ENCODE data around the gene ABCA3. TPM values are rescaled to one million over a fixed set of nuclear protein-coding genes. Genes with fewer than 3 reads are reported as not detected.

Gene ABCA3
- total RNA-seq, 6 donors from 2014 or later = 337 to 619 (median 455) TPM

- Histone ChIP-seq H3K27me3 (no peaks in the 10 kb centered on the region), H3K4me3 (no peak overlapping the region), H3K36me3 (no peaks in the 10 kb centered on the region), H3K4me1 (peaks cover 5 to 19% (median 14%) of the 10 kb centered on the region in 4 donors), H3K27ac (peak overlapping the region in 3 of 4 donors; percentile 31 to 85 (median 37)), H3K9me3 (no peaks in the 10 kb centered on the region)
- WGBS, 2 donors = 78 to 81% methylated on average over 17 of the region's 17 CpGs
- TF ChIP-seq, protein P1, sequence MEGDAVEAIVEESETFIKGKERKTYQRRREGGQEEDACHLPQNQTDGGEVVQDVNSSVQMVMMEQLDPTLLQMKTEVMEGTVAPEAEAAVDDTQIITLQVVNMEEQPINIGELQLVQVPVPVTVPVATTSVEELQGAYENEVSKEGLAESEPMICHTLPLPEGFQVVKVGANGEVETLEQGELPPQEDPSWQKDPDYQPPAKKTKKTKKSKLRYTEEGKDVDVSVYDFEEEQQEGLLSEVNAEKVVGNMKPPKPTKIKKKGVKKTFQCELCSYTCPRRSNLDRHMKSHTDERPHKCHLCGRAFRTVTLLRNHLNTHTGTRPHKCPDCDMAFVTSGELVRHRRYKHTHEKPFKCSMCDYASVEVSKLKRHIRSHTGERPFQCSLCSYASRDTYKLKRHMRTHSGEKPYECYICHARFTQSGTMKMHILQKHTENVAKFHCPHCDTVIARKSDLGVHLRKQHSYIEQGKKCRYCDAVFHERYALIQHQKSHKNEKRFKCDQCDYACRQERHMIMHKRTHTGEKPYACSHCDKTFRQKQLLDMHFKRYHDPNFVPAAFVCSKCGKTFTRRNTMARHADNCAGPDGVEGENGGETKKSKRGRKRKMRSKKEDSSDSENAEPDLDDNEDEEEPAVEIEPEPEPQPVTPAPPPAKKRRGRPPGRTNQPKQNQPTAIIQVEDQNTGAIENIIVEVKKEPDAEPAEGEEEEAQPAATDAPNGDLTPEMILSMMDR (IDR thresholded peaks at IDR 0.05) = no peak
- TF ChIP-seq POLR2A (IDR thresholded peaks at IDR 0.05) (no peak), EP300 (IDR thresholded peaks at IDR 0.05) (no peak), POLR2AphosphoS5 (IDR thresholded peaks at IDR 0.05) (no peak)
- ATAC-seq (ENCODE audit: low FRiP score in 2 of 2) (no peak), DNase-seq (no peak)
These were observed 6.7 kb downstream of the ABCA3 start for GRCh38 chr16:2333772-2334379.

- H3K27ac ChIP-seq = peak overlapping the region; percentile 28 to 85 (median 42)
These were observed 7.3 kb downstream of the ABCA3 start for GRCh38 chr16:2333231-2333630.

GRCh38 chr16:2331931-2332267, 8.6 kb downstream of the ABCA3 start:
- Histone ChIP-seq H3K4me3 (peak overlapping the region in 1 of 4 donors; percentile 53), H3K27me3 (no peaks in the 10 kb centered on the region), H3K27ac (peak overlapping the region; percentile 45 to 85 (median 60)), H3K4me1 (peaks cover 4 to 19% (median 10%) of the 10 kb centered on the region in 4 donors), H3K36me3 (peaks cover 0 to 11% (median 2%) of the 10 kb centered on the region in 4 donors), H3K9me3 (no peaks in the 10 kb centered on the region)
- ATAC-seq (ENCODE audit: low FRiP score in 2 of 2) (peak; percentile 7 to 76), DNase-seq (peak in 1 of 2 donors; percentile 62)
- TF ChIP-seq EP300 (IDR thresholded peaks at IDR 0.05) (peak; percentile 63 to 85 (median 82)), POLR2A (IDR thresholded peaks at IDR 0.05) (no peak), POLR2AphosphoS5 (IDR thresholded peaks at IDR 0.05) (peak; percentile 5 to 51)
- TF ChIP-seq, protein P1 (IDR thresholded peaks at IDR 0.05) = no peak
- 57 to 75% methylated on average over 5 of the region's 5 CpGs for WGBS, 2 donors

More at GRCh38 chr16:2333231-2333630, 7.3 kb downstream of the ABCA3 start:
- WGBS, 2 donors = 90 to 97% methylated on average over 6 to 9 of the region's 9 CpGs
- DNase-seq = no peak
- Histone ChIP-seq H3K4me3 (no peak overlapping the region), H3K27me3 (no peaks in the 10 kb centered on the region), H3K36me3 (peaks cover 0 to 2% (median 0%) of the 10 kb centered on the region in 4 donors), H3K9me3 (no peaks in the 10 kb centered on the region), H3K4me1 (peaks cover 4 to 19% (median 11%) of the 10 kb centered on the region in 4 donors)
- no peak for ATAC-seq (ENCODE audit: low FRiP score in 2 of 2)
- no peak for TF ChIP-seq POLR2AphosphoS5 (IDR thresholded peaks at IDR 0.05)
- TF ChIP-seq POLR2A (IDR thresholded peaks at IDR 0.05) = no peak
- TF ChIP-seq, protein P1 (IDR thresholded peaks at IDR 0.05) = no peak
- no peak for TF ChIP-seq EP300 (IDR thresholded peaks at IDR 0.05)

- TF ChIP-seq EP300 (IDR thresholded peaks at IDR 0.05) (no peak), POLR2A (IDR thresholded peaks at IDR 0.05) (peak in 1 of 4 donors; percentile 41), POLR2AphosphoS5 (IDR thresholded peaks at IDR 0.05) (peak in 1 of 2 donors; percentile 49)
- TF ChIP-seq, protein P1 (IDR thresholded peaks at IDR 0.05) = no peak
- Histone ChIP-seq H3K36me3 (peaks cover 0 to 17% (median 7%) of the 10 kb centered on the region in 4 donors), H3K27me3 (no peaks in the 10 kb centered on the region), H3K9me3 (no peaks in the 10 kb centered on the region), H3K27ac (peak overlapping the region; percentile 58 to 85 (median 69)), H3K4me3 (peak overlapping the region in 3 of 4 donors; percentile 6 to 53 (median 18)), H3K4me1 (peaks cover 4 to 19% (median 10%) of the 10 kb centered on the region in 4 donors)
- peak; percentile 66 to 89 for ATAC-seq (ENCODE audit: low FRiP score in 2 of 2)
- DNase-seq = peak; percentile 72 to 93
- 71 to 77% methylated on average over 22 to 23 of the region's 23 CpGs for WGBS, 2 donors
These were observed 9.2 kb downstream of the ABCA3 start for GRCh38 chr16:2331199-2331930.

Data from upper lobe of left lung (tissue), 6 donors.